Mucosa of rectum (tissue), 2 donors: Measurements from ENCODE around the gene TNFRSF14.

Experiments used
- H3K27ac ChIP-seq, 2 donors: one replicate each; pipeline ENCODE4 v1.7.0; 2013; ENCODE audit warnings: inconsistent platforms in 2 of 2, low read depth in 2 of 2, low read length in 2 of 2
- H3K27me3 ChIP-seq, 2 donors: one replicate each; pipeline ENCODE4 v1.7.0; 2013; ENCODE audit warnings: low read length in 2 of 2; ENCODE audit not compliant: control insufficient read depth in 2 of 2, insufficient read depth in 2 of 2
- H3K36me3 ChIP-seq, 2 donors: one replicate each; pipeline ENCODE4 v1.7.0; 2013; ENCODE audit warnings: low read length in 2 of 2; ENCODE audit not compliant: control insufficient read depth in 2 of 2, insufficient read depth in 2 of 2
- H3K4me1 ChIP-seq, 2 donors: one replicate each; pipeline ENCODE4 v1.7.0; 2013; ENCODE audit warnings: low read length in 2 of 2, mild to moderate bottlenecking in 1 of 2; ENCODE audit not compliant: control insufficient read depth in 2 of 2, insufficient read depth in 2 of 2
- H3K4me3 ChIP-seq, 2 donors: one replicate each; pipeline ENCODE4 v1.7.0; 2013; ENCODE audit warnings: low read length in 2 of 2
- H3K9ac ChIP-seq, 2 donors: one replicate each; pipeline ENCODE4 v1.7.0; 2013; ENCODE audit warnings: low read length in 2 of 2, low read depth in 1 of 2, mild to moderate bottlenecking in 1 of 2
- H3K9me3 ChIP-seq, 2 donors: one replicate each; pipeline ENCODE4 v1.7.0; 2013; ENCODE audit warnings: low read length in 2 of 2; ENCODE audit not compliant: control insufficient read depth in 2 of 2
- donor health status: healthy.
- donor health status: Normal muscosa, but diverticular disease.

TNFRSF14 gene

DNA sequence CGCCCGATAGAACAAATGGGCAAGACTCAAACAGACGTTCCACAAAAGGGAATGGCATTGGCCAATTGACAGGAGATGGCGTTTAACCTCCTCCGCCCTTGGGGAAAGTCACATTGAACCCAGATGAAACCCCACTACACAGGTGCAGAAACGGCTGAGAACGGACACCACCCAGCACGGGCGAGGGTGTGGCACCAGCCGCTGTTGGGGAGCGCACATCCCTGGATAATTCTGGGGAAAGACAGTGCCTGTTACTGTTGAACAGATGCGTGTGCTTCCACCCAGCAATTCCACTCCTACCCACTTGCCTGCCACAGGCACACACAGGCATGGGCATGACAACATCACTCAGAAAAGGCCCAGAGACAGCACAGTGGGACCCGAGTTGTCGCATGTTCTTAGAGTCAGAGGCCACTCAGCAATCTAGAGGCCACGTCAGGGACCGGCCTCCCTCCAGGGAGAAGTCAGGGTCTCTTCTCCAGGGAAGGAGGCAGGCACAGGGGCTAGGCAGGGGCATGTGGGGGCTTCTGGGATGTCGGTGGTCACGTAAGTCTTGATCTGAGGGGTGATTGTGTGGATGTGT lies 45.6 kb downstream of the TNFRSF14 start:
- Histone ChIP-seq H3K27ac (no peak overlapping the region), H3K27me3 (no peaks in the 10 kb centered on the region), H3K9me3 (no peaks in the 10 kb centered on the region), H3K36me3 (no peaks in the 10 kb centered on the region), H3K4me3 (no peak overlapping the region), H3K9ac (no peak overlapping the region), H3K4me1 (no peaks in the 10 kb centered on the region)

DNA sequence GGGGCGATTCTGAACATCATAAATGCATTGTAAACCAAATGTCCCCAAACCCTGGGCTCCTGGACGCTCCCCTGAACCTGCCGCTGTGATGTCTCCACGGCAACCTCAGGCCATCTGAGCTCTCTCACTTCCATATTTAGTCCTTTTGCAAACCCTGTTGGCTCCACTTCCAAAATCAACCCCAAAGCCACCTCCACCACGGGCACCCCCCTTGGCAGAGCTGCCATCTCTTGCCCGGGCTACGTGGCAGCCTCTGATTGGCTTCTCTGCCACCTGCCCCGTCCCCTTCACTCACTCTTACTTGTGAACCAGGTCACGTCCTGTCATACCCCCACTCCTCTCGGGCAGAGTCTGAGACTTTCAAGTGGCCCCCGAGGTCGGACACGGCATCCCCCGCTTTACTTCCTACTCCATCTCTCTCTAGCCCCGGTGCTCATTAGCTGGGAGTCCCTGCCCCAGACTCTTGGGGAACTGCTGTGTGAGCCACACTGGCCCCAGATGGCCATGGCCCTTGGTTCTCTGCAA lies 46.2 kb downstream of the TNFRSF14 start:
- H3K4me3 ChIP-seq: no peak overlapping the region

DNA sequence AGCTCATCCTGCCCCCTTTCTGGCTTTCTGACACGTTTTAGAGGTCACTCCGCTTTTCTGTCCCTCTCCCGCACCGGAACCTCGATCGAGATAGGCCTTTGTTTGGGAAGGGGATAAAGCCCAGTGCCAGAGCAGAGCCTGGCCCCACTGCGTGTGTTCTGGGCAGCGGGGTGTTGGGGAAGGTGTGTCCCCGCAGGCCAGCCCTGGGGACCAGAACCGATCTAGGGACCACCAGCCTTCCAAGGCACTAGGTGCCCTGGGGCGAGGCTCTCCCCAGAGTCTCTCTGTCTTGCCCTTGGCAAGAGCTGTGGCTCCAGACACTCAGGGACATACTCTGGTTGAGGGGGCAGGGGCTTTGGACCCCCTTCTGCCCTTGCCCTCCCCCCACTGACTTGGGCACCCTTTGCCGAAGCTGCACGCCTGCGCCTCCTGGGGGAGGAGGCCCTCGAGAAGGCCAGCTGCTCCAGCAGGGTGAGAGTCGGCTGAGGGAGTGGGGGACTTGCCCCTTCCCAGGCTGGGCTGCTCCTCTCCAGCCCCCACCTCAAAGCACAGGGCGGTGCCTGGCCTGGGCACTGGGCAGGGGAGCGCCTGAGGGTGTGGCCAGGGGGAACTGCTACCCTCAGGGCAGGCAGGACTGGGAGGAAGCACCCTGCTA lies 46.8 kb downstream of the TNFRSF14 start:
- H3K27ac ChIP-seq: no peak overlapping the region
- no peaks in the 10 kb centered on the region for H3K36me3 ChIP-seq
- H3K9ac ChIP-seq: no peak overlapping the region
- H3K9me3 ChIP-seq: no peaks in the 10 kb centered on the region
- H3K4me3 ChIP-seq: no peak overlapping the region
- no peaks in the 10 kb centered on the region for H3K27me3 ChIP-seq
- no peaks in the 10 kb centered on the region for H3K4me1 ChIP-seq

More for the DNA sequence above, 46.2 kb downstream of the TNFRSF14 start:
- no peak overlapping the region for H3K27ac ChIP-seq
- H3K27me3 ChIP-seq: no peaks in the 10 kb centered on the region
- no peaks in the 10 kb centered on the region for H3K4me1 ChIP-seq
- H3K9me3 ChIP-seq: no peaks in the 10 kb centered on the region
- H3K36me3 ChIP-seq: no peaks in the 10 kb centered on the region
- no peak overlapping the region for H3K9ac ChIP-seq

DNA sequence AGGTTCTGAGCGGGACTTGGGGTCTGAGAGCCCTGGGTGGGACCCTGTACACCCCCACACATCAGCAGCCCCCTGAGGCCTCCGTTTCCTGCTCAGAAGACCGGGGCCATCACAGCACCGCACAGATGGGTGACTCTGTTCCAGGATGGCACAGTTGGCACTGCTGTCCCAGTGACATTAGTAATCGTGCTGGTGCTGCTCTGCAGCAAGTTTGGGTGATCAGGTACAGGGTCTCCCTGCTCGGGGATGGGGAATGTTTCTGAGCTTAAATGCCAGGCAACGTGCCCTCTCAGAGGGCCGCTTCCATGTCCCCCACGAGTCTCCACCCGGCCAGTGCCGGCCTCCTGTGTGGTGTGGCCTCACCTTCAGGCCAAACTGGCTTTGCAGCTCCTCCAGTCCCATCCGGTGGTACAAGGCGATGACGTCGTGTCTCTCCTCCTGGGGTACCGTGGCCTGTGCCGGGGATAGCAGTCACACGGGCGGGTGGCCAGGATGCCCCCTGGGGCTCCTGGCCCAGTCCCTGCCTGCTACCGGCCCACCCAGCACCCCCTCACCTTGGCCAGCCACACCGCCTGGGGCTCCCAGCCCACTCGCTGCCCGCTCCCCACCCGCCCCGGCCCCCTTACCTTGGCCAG lies 47.5 kb downstream of the TNFRSF14 start:
- Histone ChIP-seq H3K9ac (no peak overlapping the region), H3K36me3 (no peaks in the 10 kb centered on the region), H3K27ac (no peak overlapping the region), H3K9me3 (no peaks in the 10 kb centered on the region), H3K4me1 (no peaks in the 10 kb centered on the region), H3K27me3 (no peaks in the 10 kb centered on the region), H3K4me3 (no peak overlapping the region)

DNA sequence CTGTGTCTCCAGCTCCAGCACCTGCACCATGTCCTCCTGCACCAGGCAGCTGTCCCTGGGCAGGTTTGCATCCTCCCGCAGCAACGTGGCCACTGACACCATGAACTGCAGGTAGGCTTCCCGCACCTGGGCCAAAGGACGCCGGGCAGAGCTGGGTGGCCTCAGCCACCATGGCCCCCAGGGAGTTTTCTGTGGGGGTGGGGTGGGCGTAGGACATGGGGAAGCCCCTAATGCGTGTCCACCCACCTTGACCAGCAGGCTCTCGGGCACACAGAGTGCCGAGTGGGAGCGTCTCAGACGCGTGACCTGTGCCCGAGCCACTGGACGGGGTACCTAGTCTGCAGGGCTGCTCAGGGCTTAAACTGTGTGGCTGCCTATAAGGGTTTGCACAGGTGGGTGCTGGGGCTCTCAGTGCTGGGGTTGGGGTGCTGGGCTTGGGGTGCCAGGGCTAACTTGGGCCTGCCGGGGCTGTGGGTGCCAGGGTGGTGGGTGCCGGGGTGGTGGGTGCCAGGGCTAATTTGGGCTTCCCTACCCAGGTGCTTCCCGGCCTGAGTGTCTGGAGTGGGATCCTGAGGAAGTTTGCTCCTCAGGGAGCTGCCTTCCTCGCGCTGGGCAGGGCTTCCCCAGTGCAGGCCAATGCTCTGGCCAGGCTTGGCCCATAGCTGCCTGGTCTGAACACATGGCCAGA lies 48.1 kb downstream of the TNFRSF14 start:
- no peaks in the 10 kb centered on the region for H3K36me3 ChIP-seq
- no peaks in the 10 kb centered on the region for H3K9me3 ChIP-seq
- no peaks in the 10 kb centered on the region for H3K4me1 ChIP-seq
- no peak overlapping the region for H3K27ac ChIP-seq
- no peaks in the 10 kb centered on the region for H3K27me3 ChIP-seq
- H3K9ac ChIP-seq: no peak overlapping the region
- H3K4me3 ChIP-seq: no peak overlapping the region

DNA sequence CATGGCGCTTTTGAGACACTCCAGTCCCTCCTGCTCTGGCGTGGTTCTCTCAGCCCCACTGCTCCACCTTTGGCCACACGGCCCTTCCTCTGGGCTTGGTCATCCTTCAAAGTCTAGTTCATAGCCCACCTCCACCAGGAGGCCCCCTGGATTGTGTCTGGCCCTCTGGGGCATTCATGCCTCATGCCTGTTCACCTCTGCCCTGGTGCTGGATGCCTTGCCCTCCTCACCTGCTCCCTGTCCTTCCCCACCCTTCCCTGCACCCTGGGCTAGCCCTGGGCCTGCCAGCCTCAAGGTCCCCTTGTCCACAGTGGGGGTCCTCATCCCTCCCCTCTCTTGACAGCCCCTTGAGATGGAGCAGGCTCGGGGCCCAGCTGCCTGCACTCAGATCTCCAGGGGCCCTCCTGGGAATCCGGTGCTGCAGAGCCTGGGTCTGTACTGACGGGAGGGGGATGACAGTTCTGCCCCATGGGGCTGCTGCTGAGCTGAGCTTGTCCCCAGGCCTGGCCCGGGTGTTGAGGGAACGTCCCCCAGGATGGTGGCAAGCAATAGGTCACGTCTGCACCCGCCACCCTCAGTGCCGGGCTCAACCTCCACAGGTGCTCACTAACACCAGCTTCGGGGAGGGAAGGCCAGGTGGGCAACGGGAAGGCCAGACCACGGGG lies 48.8 kb downstream of the TNFRSF14 start:
- Histone ChIP-seq H3K4me1 (no peaks in the 10 kb centered on the region), H3K9me3 (no peaks in the 10 kb centered on the region), H3K27me3 (no peaks in the 10 kb centered on the region), H3K27ac (no peak overlapping the region), H3K36me3 (no peaks in the 10 kb centered on the region), H3K4me3 (no peak overlapping the region), H3K9ac (no peak overlapping the region)

DNA sequence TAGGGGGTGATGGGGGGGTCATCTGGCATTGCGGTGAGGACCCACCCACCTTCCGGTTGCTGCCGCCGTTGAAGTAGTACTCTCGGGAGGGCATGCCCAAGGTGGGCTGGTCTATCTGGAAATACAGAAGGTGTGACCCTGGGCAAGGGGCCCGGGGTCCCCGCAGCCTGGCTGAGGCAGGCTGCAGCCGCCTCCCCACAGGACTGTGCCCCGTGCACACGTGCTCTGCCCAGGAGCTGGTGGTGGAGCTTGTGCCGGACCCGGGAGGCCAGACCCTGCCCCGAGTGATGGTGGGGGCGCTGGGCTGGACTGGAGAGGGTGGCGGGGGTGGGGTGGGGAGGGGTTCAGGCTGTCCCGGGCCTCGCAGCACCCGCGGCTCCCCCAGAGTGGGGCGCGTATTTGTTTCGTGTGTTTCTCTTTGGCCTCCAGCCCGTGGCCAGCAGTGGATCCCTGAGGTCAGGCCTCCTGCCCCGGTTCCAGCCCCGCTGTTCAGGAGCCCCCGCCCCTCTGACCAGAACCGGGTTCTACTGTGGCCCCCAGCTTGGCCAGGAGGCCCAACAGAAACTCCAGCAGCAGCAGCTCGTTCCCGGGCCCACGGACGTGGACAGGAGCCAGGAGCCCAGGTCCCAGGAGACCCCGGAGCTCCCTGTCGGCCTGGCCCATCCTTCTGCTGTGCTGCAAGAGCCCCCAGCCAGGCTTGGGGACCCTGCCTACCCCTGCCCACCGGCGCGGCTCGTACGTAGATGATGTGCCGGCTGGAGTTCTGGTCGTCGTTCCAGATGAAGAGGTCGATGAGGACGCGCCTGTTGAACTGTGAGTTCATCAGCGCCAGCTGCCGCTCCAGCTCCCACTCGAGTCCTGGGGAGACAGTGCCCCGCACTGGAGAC lies 49.6 kb downstream of the TNFRSF14 start:
- Histone ChIP-seq H3K4me3 (no peak overlapping the region), H3K36me3 (no peaks in the 10 kb centered on the region), H3K9me3 (no peaks in the 10 kb centered on the region), H3K4me1 (no peaks in the 10 kb centered on the region), H3K9ac (no peak overlapping the region), H3K27ac (no peak overlapping the region), H3K27me3 (no peaks in the 10 kb centered on the region)

DNA sequence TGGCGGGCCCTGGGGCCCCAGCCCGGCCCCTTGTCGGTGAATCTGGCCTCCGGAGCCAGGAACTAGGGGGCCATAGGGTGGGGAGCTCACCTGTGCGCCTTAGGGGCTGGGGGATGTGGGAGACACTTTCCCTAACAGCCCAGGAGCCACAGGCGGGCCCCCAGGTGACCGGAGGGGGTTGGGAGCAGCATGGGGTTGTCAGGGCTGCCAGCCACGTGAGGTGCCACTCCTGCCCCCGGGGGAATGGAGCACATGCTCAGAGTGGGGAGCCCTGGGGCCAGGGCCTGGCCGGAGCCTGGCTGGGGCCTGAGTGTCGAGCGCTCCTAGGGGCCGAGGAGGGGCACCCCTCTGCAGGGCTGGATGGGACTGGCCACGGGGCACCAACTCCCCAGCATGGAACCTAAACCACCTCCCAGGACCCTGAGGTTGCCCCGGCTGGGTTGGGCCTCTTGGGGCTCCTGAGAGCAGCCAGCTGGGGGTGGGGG lies 50.3 kb downstream of the TNFRSF14 start:
- Histone ChIP-seq H3K4me3 (no peak overlapping the region), H3K9me3 (no peaks in the 10 kb centered on the region), H3K27ac (no peak overlapping the region), H3K36me3 (no peaks in the 10 kb centered on the region), H3K9ac (no peak overlapping the region), H3K27me3 (no peaks in the 10 kb centered on the region), H3K4me1 (no peaks in the 10 kb centered on the region)

DNA sequence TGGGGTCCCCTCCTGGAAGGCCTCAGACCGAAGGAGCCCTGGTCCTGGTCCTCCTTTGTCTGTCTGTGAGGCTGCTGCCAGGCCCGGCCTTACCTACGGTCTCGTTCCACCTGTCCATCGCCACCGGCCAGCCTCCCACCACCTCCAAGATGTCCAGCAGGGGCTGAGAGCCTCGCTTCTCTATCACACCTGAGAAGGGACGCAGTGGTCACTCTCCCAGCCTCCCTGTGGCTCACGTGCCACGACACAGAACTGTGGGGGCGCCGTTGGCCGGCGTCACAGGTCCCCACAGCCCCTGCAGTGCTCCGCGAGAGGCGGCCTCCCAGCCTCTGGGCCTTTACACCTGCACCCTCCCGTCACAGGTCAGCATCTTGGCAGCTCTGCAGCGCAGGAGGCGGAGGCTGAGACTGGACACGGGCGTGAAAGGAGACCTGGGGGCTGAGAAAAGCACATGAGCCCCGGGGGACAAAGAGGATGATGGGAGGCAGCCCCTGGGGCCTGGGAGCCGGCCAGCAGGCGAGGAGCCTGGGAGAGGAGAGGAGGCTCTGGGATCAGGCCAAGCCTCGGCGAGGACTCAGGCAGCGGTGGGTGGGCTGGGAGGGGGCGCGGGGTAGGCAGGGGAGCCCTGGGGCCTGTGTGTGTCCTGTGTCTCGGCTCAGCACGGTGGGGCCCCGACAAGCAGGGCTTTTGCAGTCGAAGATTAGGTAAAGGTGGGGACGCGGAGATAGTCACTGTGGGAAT lies 50.9 kb downstream of the TNFRSF14 start:
- H3K27me3 ChIP-seq: no peaks in the 10 kb centered on the region

More for the DNA sequence above, 50.9 kb downstream of the TNFRSF14 start:
- no peak overlapping the region for H3K4me3 ChIP-seq
- H3K4me1 ChIP-seq: no peaks in the 10 kb centered on the region
- H3K9me3 ChIP-seq: no peaks in the 10 kb centered on the region
- no peak overlapping the region for H3K27ac ChIP-seq
- no peaks in the 10 kb centered on the region for H3K36me3 ChIP-seq
- no peak overlapping the region for H3K9ac ChIP-seq
